Stimulated activated naive CD8-positive, alpha-beta T cell treated with anti-CD3 and anti-CD28 coated beads, Interleukin-15, amount 100 ng/mL, for 72 hours (primary cell): ENCODE data around the gene CD81.
"Not testable (repeated sequence)": the region's sequence is repeated elsewhere in the genome, so short reads cannot be mapped to it uniquely, and the experiment has no call there.

Source experiments
- ATAC-seq: fragments of 150-1000 bp; cut with Tn5 transposase; 2 replicates; pipeline ENCODE4 v1.10.0; 2021; ENCODE audit warnings: mild to moderate bottlenecking, moderate library complexity
- DNase-seq, 2 donors: peaks; one replicate each; pipeline ENCODE4 v3.0.0; 2021 to 2022
- H3K27ac Mint-ChIP-seq, 2 donors: one replicate each; pipeline ENCODE4 v1.8.0; 2022; ENCODE audit warnings: mild to moderate bottlenecking in 2 of 2, mixed read lengths in 2 of 2, moderate library complexity in 2 of 2
- H3K27me3 Mint-ChIP-seq: one replicate; pipeline ENCODE4 v1.8.0; 2022; ENCODE audit warnings: mixed read lengths
- H3K4me1 Mint-ChIP-seq: one replicate; pipeline ENCODE4 v1.8.0; 2022; ENCODE audit warnings: mild to moderate bottlenecking, mixed read lengths
- H3K4me3 Mint-ChIP-seq, 2 donors: one replicate each; pipeline ENCODE4 v1.8.0; 2022; ENCODE audit warnings: mild to moderate bottlenecking in 2 of 2, mixed read lengths in 2 of 2, moderate library complexity in 1 of 2
- H3K9me3 Mint-ChIP-seq, 2 donors: one replicate each; pipeline ENCODE4 v1.8.0; 2022; ENCODE audit warnings: mixed read lengths in 2 of 2

The CD81 gene

GRCh38 chr11:2364386-2364785 lies 12.7 kb upstream of the CD81 start:
- not testable (repeated sequence) for H3K27ac Mint-ChIP-seq, H3K4me1 Mint-ChIP-seq

GRCh38 chr11:2365571-2366210 lies 11.4 kb upstream of the CD81 start:
- Mint-ChIP-seq H3K27ac (peak overlapping the region in 1 of 2 donors; percentile 64), H3K4me1 (no peaks in the 10 kb centered on the region), H3K27me3 (peaks cover 8% of the 10 kb centered on the region), H3K9me3 (no peaks in the 10 kb centered on the region), H3K4me3 (no peak overlapping the region)
- ATAC-seq (no peak), DNase-seq (no peak)

More at GRCh38 chr11:2364386-2364785, 12.7 kb upstream of the CD81 start:
- H3K9me3 Mint-ChIP-seq, H3K27me3 Mint-ChIP-seq, H3K4me3 Mint-ChIP-seq, DNase-seq, ATAC-seq: not testable (repeated sequence)

- H3K4me3 Mint-ChIP-seq = no peak overlapping the region
- no peaks in the 10 kb centered on the region for H3K4me1 Mint-ChIP-seq
- peak overlapping the region in 1 of 2 donors; percentile 64 for H3K27ac Mint-ChIP-seq
- H3K27me3 Mint-ChIP-seq = peaks cover 8% of the 10 kb centered on the region
- no peaks in the 10 kb centered on the region for H3K9me3 Mint-ChIP-seq
- DNase-seq (no peak), ATAC-seq (no peak)
Observed at GRCh38 chr11:2366276-2366675, 10.8 kb upstream of the CD81 start.

- no peaks in the 10 kb centered on the region for H3K9me3 Mint-ChIP-seq
- ATAC-seq (no peak), DNase-seq (no peak)
- H3K4me1 Mint-ChIP-seq = no peaks in the 10 kb centered on the region
- no peak overlapping the region for H3K27ac Mint-ChIP-seq
- H3K4me3 Mint-ChIP-seq = no peak overlapping the region
- peaks cover 8% of the 10 kb centered on the region for H3K27me3 Mint-ChIP-seq
Observed at GRCh38 chr11:2366733-2367132, 10.4 kb upstream of the CD81 start.

- Mint-ChIP-seq H3K4me3 (no peak overlapping the region), H3K27me3 (peaks cover 8% of the 10 kb centered on the region), H3K4me1 (no peaks in the 10 kb centered on the region), H3K27ac (peak overlapping the region; percentile 9 to 87), H3K9me3 (no peaks in the 10 kb centered on the region)
- ATAC-seq = peak; percentile 44
- DNase-seq = no peak
Observed at GRCh38 chr11:2367266-2368160, 9.6 kb upstream of the CD81 start.

GRCh38 chr11:2368178-2368850 lies 8.8 kb upstream of the CD81 start:
- Mint-ChIP-seq H3K9me3 (no peaks in the 10 kb centered on the region), H3K4me3 (no peak overlapping the region), H3K27ac (no peak overlapping the region), H3K27me3 (peaks cover 8% of the 10 kb centered on the region), H3K4me1 (no peaks in the 10 kb centered on the region)
- DNase-seq = no peak
- ATAC-seq = no peak

GRCh38 chr11:2368851-2369180 lies 8.3 kb upstream of the CD81 start:
- Mint-ChIP-seq H3K27me3 (peaks cover 8% of the 10 kb centered on the region), H3K9me3 (no peaks in the 10 kb centered on the region), H3K4me3 (no peak overlapping the region), H3K27ac (no peak overlapping the region), H3K4me1 (no peaks in the 10 kb centered on the region)
- ATAC-seq = no peak
- no peak for DNase-seq

- H3K9me3 Mint-ChIP-seq = no peaks in the 10 kb centered on the region
Observed at GRCh38 chr11:2369320-2369719, 7.8 kb upstream of the CD81 start.

GRCh38 chr11:2369896-2370295 lies 7.2 kb upstream of the CD81 start:
- Mint-ChIP-seq H3K27ac (peak overlapping the region; percentile 27 to 74), H3K9me3 (no peaks in the 10 kb centered on the region), H3K4me1 (no peaks in the 10 kb centered on the region), H3K27me3 (peaks cover 8% of the 10 kb centered on the region), H3K4me3 (no peak overlapping the region)
- ATAC-seq = no peak
- no peak for DNase-seq

More at GRCh38 chr11:2369320-2369719, 7.8 kb upstream of the CD81 start:
- Mint-ChIP-seq H3K27me3 (peaks cover 8% of the 10 kb centered on the region), H3K4me3 (no peak overlapping the region), H3K4me1 (no peaks in the 10 kb centered on the region), H3K27ac (peak overlapping the region in 1 of 2 donors; percentile 74)
- ATAC-seq (peak; percentile 16), DNase-seq (no peak)

- no peak for DNase-seq
- Mint-ChIP-seq H3K27ac (peak overlapping the region in 1 of 2 donors; percentile 9), H3K27me3 (no peaks in the 10 kb centered on the region), H3K9me3 (no peaks in the 10 kb centered on the region), H3K4me3 (no peak overlapping the region), H3K4me1 (peaks cover 15% of the 10 kb centered on the region)
- ATAC-seq = no peak
Observed at GRCh38 chr11:2374456-2375201, 2.5 kb upstream of the CD81 start.

- no peak for DNase-seq
- peaks cover 23% of the 10 kb centered on the region for H3K4me1 Mint-ChIP-seq
- peak overlapping the region in 1 of 2 donors; percentile 92 for H3K27ac Mint-ChIP-seq
- H3K9me3 Mint-ChIP-seq = no peaks in the 10 kb centered on the region
- no peak overlapping the region for H3K4me3 Mint-ChIP-seq
- ATAC-seq = no peak
- no peaks in the 10 kb centered on the region for H3K27me3 Mint-ChIP-seq
Observed at GRCh38 chr11:2375341-2375853, 1.7 kb upstream of the CD81 start.

- Mint-ChIP-seq H3K27ac (no peak overlapping the region), H3K4me1 (peaks cover 30% of the 10 kb centered on the region)
Observed at GRCh38 chr11:2375964-2376551, 1.1 kb upstream of the CD81 start.

GRCh38 chr11:2377511-2378443 lies 667 bp downstream of the CD81 start:
- DNase-seq (peak in 1 of 2 donors; percentile 42), ATAC-seq (peak; percentile 50)
- peak overlapping the region; percentile 85 to 90 for H3K4me3 Mint-ChIP-seq
- H3K27ac Mint-ChIP-seq = peak overlapping the region; percentile 81 to 97
- H3K27me3 Mint-ChIP-seq = no peaks in the 10 kb centered on the region
- peaks cover 47% of the 10 kb centered on the region for H3K4me1 Mint-ChIP-seq
- no peaks in the 10 kb centered on the region for H3K9me3 Mint-ChIP-seq

More at GRCh38 chr11:2375964-2376551, 1.1 kb upstream of the CD81 start:
- H3K4me3 Mint-ChIP-seq = peak overlapping the region; percentile 40 to 51
- ATAC-seq (no peak), DNase-seq (no peak)
- no peaks in the 10 kb centered on the region for H3K9me3 Mint-ChIP-seq
- H3K27me3 Mint-ChIP-seq = no peaks in the 10 kb centered on the region
